Activated naive CD4-positive, alpha-beta T cell treated with anti-CD3 and anti-CD28 coated beads, Interleukin-2, amount 10 ng/mL, durations not matched to agents 7 days and 5 days (primary cell): Measurements from ENCODE around the gene ARMH3.

Source experiments
- CTCF ChIA-PET: fragments of 350-600 bp; sonication (Branson Sonifier 250); formaldehyde crosslinking; loops from one replicate; lab custom pipeline; 2021; ENCODE audit warnings: antibody characterized with exemption; lab: Charles Lee
- DNase-seq: peaks from one replicate; pipeline ENCODE4 v3.0.0-alpha.2; 2020
- H3K27ac Mint-ChIP-seq: one replicate; pipeline ENCODE4 v1.8.0; 2021; ENCODE audit warnings: mild to moderate bottlenecking, moderate library complexity, mixed read lengths
- H3K27me3 Mint-ChIP-seq: one replicate; pipeline ENCODE4 v1.8.0; 2021; ENCODE audit warnings: mild to moderate bottlenecking, mixed read lengths
- H3K36me3 Mint-ChIP-seq: one replicate; pipeline ENCODE4 v1.8.0; 2021; ENCODE audit warnings: mixed read lengths
- H3K4me1 Mint-ChIP-seq: one replicate; pipeline ENCODE4 v1.8.0; 2021; ENCODE audit warnings: mixed read lengths
- H3K4me3 Mint-ChIP-seq: one replicate; pipeline ENCODE4 v1.8.0; 2021; ENCODE audit warnings: mild to moderate bottlenecking, moderate library complexity, mixed read lengths
- H3K9me3 Mint-ChIP-seq: one replicate; pipeline ENCODE4 v1.8.0; 2021; ENCODE audit warnings: mixed read lengths

ARMH3 gene

DNA sequence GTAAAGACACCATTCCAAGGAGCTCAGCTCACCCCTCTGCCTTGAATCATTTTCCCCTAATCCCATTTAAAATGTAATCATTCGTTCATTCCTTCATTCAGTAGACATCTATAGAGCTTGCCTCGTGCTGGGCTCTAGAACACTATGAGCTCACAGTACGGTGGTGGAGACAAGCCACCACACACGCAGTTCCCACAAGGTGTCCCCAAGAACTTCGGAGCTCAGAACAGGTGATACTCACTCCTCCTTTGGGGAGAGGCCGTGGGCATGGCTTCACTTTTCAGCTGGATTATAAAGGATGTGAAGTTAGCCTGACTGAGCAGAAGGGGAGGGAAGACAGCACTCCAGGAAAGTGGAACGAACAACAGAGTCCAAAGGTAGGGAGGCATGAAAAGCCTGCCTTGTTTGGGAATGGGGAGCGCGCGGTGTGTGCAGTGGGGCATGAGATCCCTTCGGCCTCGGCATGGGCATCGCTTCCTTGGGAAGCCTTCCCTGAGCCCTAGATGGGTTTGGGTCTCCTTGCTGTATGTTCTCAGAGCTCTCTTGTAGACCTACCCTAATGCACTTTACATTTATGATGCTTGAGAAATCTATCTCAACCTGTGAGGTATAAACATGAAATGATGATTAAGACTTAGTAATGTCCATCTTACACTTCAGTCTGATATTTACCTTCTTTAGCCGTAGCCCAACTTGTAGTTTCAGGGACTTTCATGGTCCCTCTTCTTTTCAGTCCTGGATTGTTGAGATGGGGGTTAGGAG, 236.9 kb downstream of the ARMH3 start:
- peaks cover 31% of the 10 kb centered on the region for H3K4me1 Mint-ChIP-seq
- peaks cover 30% of the 10 kb centered on the region for H3K36me3 Mint-ChIP-seq
- H3K27me3 Mint-ChIP-seq: peaks cover 4% of the 10 kb centered on the region
- H3K9me3 Mint-ChIP-seq: no peaks in the 10 kb centered on the region
- peak overlapping the region; percentile 96 for H3K27ac Mint-ChIP-seq
- peak overlapping the region; percentile 89 for H3K4me3 Mint-ChIP-seq
- CTCF ChIA-PET: interaction anchor here (0.6 to 2.1 kb wide), 5 partner anchors 17 to 216 kb away, joined by 3 to 19 read pairs (median 7); no protein-coding TSS in a partner anchor
- DNase-seq: peak; percentile 71

- DNase-seq: peak; percentile 99
- Mint-ChIP-seq H3K27me3 (peaks cover 4% of the 10 kb centered on the region), H3K36me3 (peaks cover 38% of the 10 kb centered on the region), H3K4me1 (peaks cover 39% of the 10 kb centered on the region), H3K4me3 (peak within 1 kb of the TSS; percentile 89), H3K9me3 (no peaks in the 10 kb centered on the region), H3K27ac (peak within 1 kb of the TSS; percentile 96)
- CTCF ChIA-PET: interaction anchor here (1.0 to 2.1 kb wide), 5 partner anchors 11 to 216 kb away, joined by 3 to 19 read pairs (median 7); no protein-coding TSS in a partner anchor
Measured at GRCh38 chr10:101818119-101818871, 237.7 kb downstream of the ARMH3 start, which contains the start of gene OGA. OGA (minus strand) TSS chr10:101818444; CDS start chr10:101818022, 422 bp downstream.

GRCh38 chr10:101817337-101818118, 238.4 kb downstream of the ARMH3 start:
- Mint-ChIP-seq H3K36me3 (peaks cover 42% of the 10 kb centered on the region), H3K27ac (peak overlapping the region; percentile 96), H3K27me3 (peaks cover 4% of the 10 kb centered on the region), H3K4me1 (peaks cover 46% of the 10 kb centered on the region), H3K4me3 (peak overlapping the region; percentile 89), H3K9me3 (no peaks in the 10 kb centered on the region)
- CTCF ChIA-PET: interaction anchor here (1.0 to 2.9 kb wide), 5 partner anchors 12 to 36 kb away, joined by 3 to 19 read pairs (median 8); no protein-coding TSS in a partner anchor
- DNase-seq: peak; percentile 58

DNA sequence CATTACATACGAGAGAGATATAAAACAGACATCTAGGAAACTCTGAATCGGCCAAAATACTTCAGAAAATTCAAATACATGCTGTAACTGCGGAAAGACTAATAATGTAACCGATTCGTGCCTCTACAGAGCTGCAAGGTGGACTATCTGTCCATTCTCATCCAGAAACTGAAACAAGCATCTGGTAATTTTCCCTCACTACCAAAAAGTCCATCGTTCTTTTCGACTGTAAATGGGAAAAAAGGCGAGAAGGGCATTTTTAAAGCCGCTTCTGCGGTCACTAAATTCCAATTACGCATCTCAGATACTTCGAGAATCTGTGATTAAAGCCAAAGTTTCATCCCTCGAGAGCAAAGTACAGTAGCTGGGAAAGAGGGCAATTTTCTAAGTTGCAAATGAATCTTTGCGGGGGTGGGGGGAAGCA, 239.0 kb downstream of the ARMH3 start:
- no peaks in the 10 kb centered on the region for H3K9me3 Mint-ChIP-seq
- peaks cover 43% of the 10 kb centered on the region for H3K36me3 Mint-ChIP-seq
- peak overlapping the region; percentile 96 for H3K27ac Mint-ChIP-seq
- DNase-seq: no peak
- peaks cover 48% of the 10 kb centered on the region for H3K4me1 Mint-ChIP-seq
- H3K27me3 Mint-ChIP-seq: peaks cover 4% of the 10 kb centered on the region
- CTCF ChIA-PET: interaction anchor here (1.7 to 2.9 kb wide), 2 partner anchors 24 to 35 kb away, joined by 6 to 8 read pairs; no protein-coding TSS in a partner anchor
- H3K4me3 Mint-ChIP-seq: peak overlapping the region; percentile 89

DNA sequence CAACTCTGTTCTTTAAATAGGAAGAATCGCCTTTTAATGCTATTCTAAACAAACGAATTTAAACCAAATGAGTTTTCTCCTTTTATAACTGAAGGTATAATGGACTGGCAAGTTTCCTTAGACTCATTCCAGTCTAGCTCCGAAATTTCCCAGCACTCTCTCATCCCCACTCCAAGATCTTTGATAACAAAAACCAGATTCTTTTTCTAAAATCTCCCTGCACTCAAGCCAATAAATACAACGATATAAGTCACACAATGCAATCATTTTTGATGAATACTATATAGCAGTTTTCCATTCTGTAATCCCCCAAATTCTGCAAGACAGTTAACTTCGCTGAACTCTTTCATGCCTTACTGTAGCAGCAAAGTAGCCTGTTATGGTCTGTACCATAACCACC, 239.6 kb downstream of the ARMH3 start:
- Mint-ChIP-seq H3K4me3 (peak overlapping the region; percentile 89), H3K4me1 (peaks cover 49% of the 10 kb centered on the region), H3K9me3 (no peaks in the 10 kb centered on the region), H3K27me3 (peaks cover 4% of the 10 kb centered on the region), H3K27ac (peak overlapping the region; percentile 96), H3K36me3 (peaks cover 42% of the 10 kb centered on the region)
- DNase-seq: no peak
- CTCF ChIA-PET: interaction anchor here (1.7 to 2.9 kb wide), 2 partner anchors 25 to 35 kb away, joined by 6 to 8 read pairs; no protein-coding TSS in a partner anchor

- DNase-seq: no peak
- Mint-ChIP-seq H3K9me3 (no peaks in the 10 kb centered on the region), H3K4me3 (peak overlapping the region; percentile 89), H3K4me1 (peaks cover 46% of the 10 kb centered on the region), H3K27me3 (peaks cover 4% of the 10 kb centered on the region), H3K36me3 (peaks cover 50% of the 10 kb centered on the region), H3K27ac (peak overlapping the region; percentile 71)
- CTCF ChIA-PET: interaction anchor here (0.8 to 2.9 kb wide), 2 partner anchors 27 to 355 kb away, joined by 3 to 8 read pairs; no protein-coding TSS in a partner anchor
Measured at GRCh38 chr10:101814466-101815071, 241.4 kb downstream of the ARMH3 start.

DNA sequence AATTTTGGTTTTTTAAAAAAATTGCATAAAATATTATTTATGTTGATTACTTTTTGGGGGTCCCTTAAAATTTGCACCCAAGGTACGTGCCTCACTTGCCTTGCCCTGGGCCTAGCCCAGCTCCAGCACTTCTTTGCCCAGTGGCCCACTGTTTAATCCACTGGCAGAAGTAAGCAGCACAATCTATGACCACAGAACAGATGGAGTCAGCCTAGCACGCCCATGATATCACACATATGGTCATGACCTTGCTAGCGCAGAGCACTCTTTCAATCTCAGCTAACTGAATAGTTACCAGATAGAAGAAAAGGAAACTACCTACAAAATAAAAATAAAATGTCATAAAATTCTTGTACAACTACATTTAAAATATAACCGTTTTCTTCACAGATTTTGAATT, 243.4 kb downstream of the ARMH3 start:
- Mint-ChIP-seq H3K27ac (no peak overlapping the region), H3K27me3 (no peaks in the 10 kb centered on the region), H3K4me1 (peaks cover 38% of the 10 kb centered on the region), H3K36me3 (peaks cover 56% of the 10 kb centered on the region), H3K4me3 (no peak overlapping the region), H3K9me3 (no peaks in the 10 kb centered on the region)
- DNase-seq: no peak
- CTCF ChIA-PET: interaction anchor here (0.6 to 1.5 kb wide), 4 partner anchors 28 to 208 kb away, joined by 3 to 5 read pairs (median 3); no protein-coding TSS in a partner anchor

- CTCF ChIA-PET: interaction anchor here (1.7 kb wide), 1 partner anchor 26 kb away, joined by 6 read pairs; no protein-coding TSS in a partner anchor
Measured at GRCh38 chr10:101807158-101807557, 248.8 kb downstream of the ARMH3 start.

DNA sequence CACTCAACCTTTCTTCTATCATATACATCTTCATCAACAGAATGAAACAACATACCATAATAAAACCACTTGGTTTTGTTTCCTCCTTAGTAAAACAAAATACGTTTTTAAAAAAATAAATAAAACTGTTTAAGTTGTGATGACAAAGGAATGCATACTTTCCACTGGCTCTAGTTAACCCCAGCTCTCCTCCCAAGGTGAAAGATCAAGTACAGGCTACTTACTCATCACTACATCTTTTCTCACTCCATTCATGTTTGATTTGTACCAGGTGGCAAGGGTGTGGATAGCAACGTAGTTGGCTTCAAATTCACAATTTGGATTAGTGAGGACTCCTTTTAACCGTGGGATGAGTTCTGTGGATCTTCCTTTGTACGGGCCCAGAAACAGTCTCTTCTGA, 252.5 kb downstream of the ARMH3 start:
- peaks cover 53% of the 10 kb centered on the region for H3K36me3 Mint-ChIP-seq
- peaks cover 5% of the 10 kb centered on the region for H3K4me1 Mint-ChIP-seq
- no peak overlapping the region for H3K27ac Mint-ChIP-seq
- no peak overlapping the region for H3K4me3 Mint-ChIP-seq
- H3K9me3 Mint-ChIP-seq: no peaks in the 10 kb centered on the region
- H3K27me3 Mint-ChIP-seq: no peaks in the 10 kb centered on the region
- DNase-seq: no peak
- CTCF ChIA-PET: no interaction called here

More at GRCh38 chr10:101807158-101807557, 248.8 kb downstream of the ARMH3 start:
- Mint-ChIP-seq H3K4me3 (no peak overlapping the region), H3K27me3 (no peaks in the 10 kb centered on the region), H3K9me3 (no peaks in the 10 kb centered on the region), H3K4me1 (peaks cover 7% of the 10 kb centered on the region), H3K27ac (peak overlapping the region; percentile 55), H3K36me3 (peaks cover 41% of the 10 kb centered on the region)
- no peak for DNase-seq

DNA sequence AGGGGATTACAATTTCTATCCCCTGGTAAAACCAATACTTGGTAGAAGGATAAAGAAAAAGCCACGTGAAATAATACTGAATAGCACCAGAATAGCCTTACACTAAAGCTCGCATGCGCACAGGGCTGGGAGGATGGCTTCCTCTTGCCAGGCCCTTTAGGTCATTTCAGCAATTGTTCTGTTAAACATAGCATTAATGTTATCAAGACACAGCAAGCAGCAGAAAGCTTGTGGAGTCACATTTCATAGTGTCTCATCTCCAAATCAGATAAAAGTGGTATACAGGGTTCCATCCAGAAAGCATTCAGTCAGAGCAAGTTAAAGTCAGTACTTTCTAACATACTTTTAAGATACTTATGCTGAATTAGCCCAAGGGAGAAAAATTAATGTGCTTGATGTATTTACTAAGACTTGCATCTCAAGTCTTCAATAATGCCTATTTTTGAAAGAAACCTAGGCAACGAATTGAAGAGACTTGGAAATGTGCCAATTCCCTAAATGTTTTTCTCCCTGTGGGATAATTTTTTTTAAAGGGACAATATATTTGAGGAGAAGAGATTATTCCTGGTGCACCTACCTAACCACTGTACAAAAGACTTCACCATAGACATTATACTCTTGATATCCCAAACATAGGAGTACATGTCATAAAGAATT, 258.4 kb downstream of the ARMH3 start:
- CTCF ChIA-PET: interaction anchor here (0.7 kb wide), 1 partner anchor 222 kb away, joined by 3 read pairs; no protein-coding TSS in a partner anchor
- Mint-ChIP-seq H3K4me3 (no peak overlapping the region), H3K36me3 (peaks cover 76% of the 10 kb centered on the region), H3K4me1 (peaks cover 5% of the 10 kb centered on the region), H3K9me3 (no peaks in the 10 kb centered on the region), H3K27ac (no peak overlapping the region), H3K27me3 (no peaks in the 10 kb centered on the region)
- DNase-seq: no peak
